Measurements from ENCODE around the gene HIPK2. TPM values are rescaled to one million over a fixed set of nuclear protein-coding genes. Genes with fewer than 3 reads are reported as not detected.
A peak's percentile ranks its signal among the peaks of the same experiment; 100 is the strongest.

The HIPK2 gene
- polyA plus RNA-seq, 3 donors, result 1.6 to 12.1 (median 3.0) TPM

- Histone ChIP-seq H3K9ac (ENCODE audit: insufficient read depth, low read length, poor library complexity, severe bottlenecking) (no peak overlapping the region), H3K27ac (ENCODE audit: low read depth in 1 of 2, low read length in 2 of 2) (no peak overlapping the region), H3K4me1 (ENCODE audit: control insufficient read depth in 1 of 2, insufficient read depth in 2 of 2, low read length in 2 of 2) (peaks cover 19 to 36% of the 10 kb centered on the region in 2 donors), H4K20me1 (ENCODE audit: insufficient read depth, low read length) (peaks cover 63% of the 10 kb centered on the region), H3K4me3 (replicated peaks in 1 of 3; ENCODE audit: low read depth in 2 of 3, low read length in 3 of 3) (no peak overlapping the region), H3K79me2 (ENCODE audit: insufficient read depth, low read length) (peaks cover 57% of the 10 kb centered on the region), H3K4me2 (replicated peaks; ENCODE audit: extremely low read depth, low read length, poor library complexity, severe bottlenecking) (no peak overlapping the region), H3K27me3 (ENCODE audit: control insufficient read depth in 2 of 2, insufficient read depth in 2 of 2, low read length in 2 of 2) (no peaks in the 10 kb centered on the region), H2AFZ (ENCODE audit: insufficient read depth, low read depth, low read length, poor library complexity, severe bottlenecking) (no peak overlapping the region), H3K36me3 (replicated peaks in 1 of 2; ENCODE audit: control insufficient read depth in 1 of 2, insufficient read depth in 2 of 2, low read length in 2 of 2) (peaks cover 0 to 24% of the 10 kb centered on the region in 2 donors), H3K9me3 (replicated peaks in 1 of 2; ENCODE audit: control insufficient read depth in 1 of 2, insufficient read depth in 1 of 2, low read length in 2 of 2) (no peaks in the 10 kb centered on the region)
- Mint-ChIP-seq H3K9me3 (peaks cover 0 to 2% (median 0%) of the 10 kb centered on the region in 7 donors), H3K4me3 (no peak overlapping the region), H3K27ac (peak overlapping the region in 3 of 7 donors; percentile 25 to 56 (median 48)), H3K36me3 (peaks cover 41 to 43% of the 10 kb centered on the region in 2 donors), H3K4me1 (peaks cover 55% of the 10 kb centered on the region), H3K27me3 (ENCODE audit: low read depth in 3 of 3) (peaks cover 0 to 2% (median 0%) of the 10 kb centered on the region in 3 donors)
- WGBS (ENCODE audit: insufficient coverage), result 98% methylated on average over 6 of the region's 6 CpGs
- no peak for DNase-seq
- intact Hi-C loops (cut with micrococcal nuclease), result no loop called here
- TF ChIP-seq, protein P1, sequence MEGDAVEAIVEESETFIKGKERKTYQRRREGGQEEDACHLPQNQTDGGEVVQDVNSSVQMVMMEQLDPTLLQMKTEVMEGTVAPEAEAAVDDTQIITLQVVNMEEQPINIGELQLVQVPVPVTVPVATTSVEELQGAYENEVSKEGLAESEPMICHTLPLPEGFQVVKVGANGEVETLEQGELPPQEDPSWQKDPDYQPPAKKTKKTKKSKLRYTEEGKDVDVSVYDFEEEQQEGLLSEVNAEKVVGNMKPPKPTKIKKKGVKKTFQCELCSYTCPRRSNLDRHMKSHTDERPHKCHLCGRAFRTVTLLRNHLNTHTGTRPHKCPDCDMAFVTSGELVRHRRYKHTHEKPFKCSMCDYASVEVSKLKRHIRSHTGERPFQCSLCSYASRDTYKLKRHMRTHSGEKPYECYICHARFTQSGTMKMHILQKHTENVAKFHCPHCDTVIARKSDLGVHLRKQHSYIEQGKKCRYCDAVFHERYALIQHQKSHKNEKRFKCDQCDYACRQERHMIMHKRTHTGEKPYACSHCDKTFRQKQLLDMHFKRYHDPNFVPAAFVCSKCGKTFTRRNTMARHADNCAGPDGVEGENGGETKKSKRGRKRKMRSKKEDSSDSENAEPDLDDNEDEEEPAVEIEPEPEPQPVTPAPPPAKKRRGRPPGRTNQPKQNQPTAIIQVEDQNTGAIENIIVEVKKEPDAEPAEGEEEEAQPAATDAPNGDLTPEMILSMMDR (IDR thresholded peaks at IDR 0.05), result no peak
Observed at GRCh38 chr7:139656387-139656786, 121.4 kb downstream of the HIPK2 start.

GRCh38 chr7:139655305-139655704 lies 122.5 kb downstream of the HIPK2 start:
- peaks cover 45 to 47% of the 10 kb centered on the region in 2 donors for H3K36me3 Mint-ChIP-seq
- H3K27me3 Mint-ChIP-seq (ENCODE audit: low read depth in 3 of 3), result peaks cover 0 to 6% (median 0%) of the 10 kb centered on the region in 3 donors
- Histone ChIP-seq H3K79me2 (ENCODE audit: insufficient read depth, low read length) (peaks cover 58% of the 10 kb centered on the region), H3K27me3 (ENCODE audit: control insufficient read depth in 2 of 2, insufficient read depth in 2 of 2, low read length in 2 of 2) (no peaks in the 10 kb centered on the region), H3K36me3 (replicated peaks in 1 of 2; ENCODE audit: control insufficient read depth in 1 of 2, insufficient read depth in 2 of 2, low read length in 2 of 2) (peaks cover 3 to 32% of the 10 kb centered on the region in 2 donors), H3K9me3 (replicated peaks in 1 of 2; ENCODE audit: control insufficient read depth in 1 of 2, insufficient read depth in 1 of 2, low read length in 2 of 2) (no peaks in the 10 kb centered on the region), H3K9ac (ENCODE audit: insufficient read depth, low read length, poor library complexity, severe bottlenecking) (no peak overlapping the region), H3K4me2 (replicated peaks; ENCODE audit: extremely low read depth, low read length, poor library complexity, severe bottlenecking) (no peak overlapping the region), H4K20me1 (ENCODE audit: insufficient read depth, low read length) (peaks cover 59% of the 10 kb centered on the region), H2AFZ (ENCODE audit: insufficient read depth, low read depth, low read length, poor library complexity, severe bottlenecking) (no peak overlapping the region), H3K27ac (ENCODE audit: low read depth in 1 of 2, low read length in 2 of 2) (no peak overlapping the region), H3K4me1 (ENCODE audit: control insufficient read depth in 1 of 2, insufficient read depth in 2 of 2, low read length in 2 of 2) (peaks cover 23 to 43% of the 10 kb centered on the region in 2 donors), H3K4me3 (replicated peaks in 1 of 3; ENCODE audit: low read depth in 2 of 3, low read length in 3 of 3) (no peak overlapping the region)
- intact Hi-C loops (cut with micrococcal nuclease), result no loop called here
- peak overlapping the region in 3 of 7 donors; percentile 32 to 79 (median 63) for H3K27ac Mint-ChIP-seq
- TF ChIP-seq, protein P1 (IDR thresholded peaks at IDR 0.05), result no peak
- H3K4me3 Mint-ChIP-seq, result no peak overlapping the region
- H3K4me1 Mint-ChIP-seq, result peaks cover 61% of the 10 kb centered on the region
- 51% methylated on average over 4 of the region's 8 CpGs for WGBS (ENCODE audit: insufficient coverage)
- DNase-seq, result peak in 2 of 3 donors; percentile 36 to 48
- peaks cover 0 to 2% (median 0%) of the 10 kb centered on the region in 7 donors for H3K9me3 Mint-ChIP-seq

Measured in CD14-positive monocyte (primary cell).